SK-N-SH (cell line): ENCODE data around the gene BCL11A. TPM values are rescaled to one million over a fixed set of nuclear protein-coding genes. Genes with fewer than 3 reads are reported as not detected.

Experiments
- CTCF ChIA-PET: fragments of 300-600, 350-600 bp; formaldehyde crosslinking; extraction: SDS; loops from one replicate; lab custom pipeline; 2021; lab: Yijun Ruan, JAX
- POLR2A ChIA-PET: fragments of 350-600 bp; sonication (Branson Sonifier 250); formaldehyde crosslinking; extraction: SDS; loops from one replicate; lab custom pipeline; 2020; ENCODE audit warnings: antibody characterized with exemption, inconsistent platforms; lab: Yijun Ruan, JAX
- DNase-seq: peaks from one replicate; pipeline ENCODE4 v3.0.0; 2012
- H2AFZ ChIP-seq: fragments of 200-600 bp; sonication (generic); 2 replicates; pipeline ENCODE4 v1.8.1; 2016; ENCODE audit warnings: antibody characterized with exemption, mild to moderate bottlenecking, low read depth
- H3F3A ChIP-seq: fragments of 200-600 bp; sonication (generic); replicated peaks from 2 replicates; pipeline ENCODE3; 2016; ENCODE audit warnings: antibody characterized with exemption, mild to moderate bottlenecking; ENCODE audit not compliant: insufficient read depth
- H3K27ac ChIP-seq, 2 experiments: fragments of 200-500 bp in 1 of 2; fragments of 200-600 bp in 1 of 2; sonication (Bioruptor generic) in 1 of 2; sonication (generic), shearing (Covaris generic) in 1 of 2; 2 replicates each; pipeline versions ENCODE4 v1.5.1 to v1.6.1; 2014 to 2016; ENCODE audit warnings: low read depth in 2 of 2, inconsistent platforms in 1 of 2, low read length in 1 of 2, mild to moderate bottlenecking in 1 of 2, mixed read lengths in 1 of 2
- H3K27me3 ChIP-seq: fragments of 200-600 bp; sonication (generic), shearing (Covaris generic); 2 replicates; pipeline ENCODE4 v1.6.1; 2016; ENCODE audit warnings: mixed run types; ENCODE audit not compliant: insufficient read depth
- H3K36me3 ChIP-seq, 2 experiments: fragments of 200-500 bp in 1 of 2; fragments of 200-600 bp in 1 of 2; sonication (Bioruptor generic) in 1 of 2; sonication (generic) in 1 of 2; replicated peaks in 1 of 2; 2 replicates each; pipeline versions ENCODE3 to v1.5.1; 2014 to 2016; ENCODE audit warnings: low read length in 1 of 2, mild to moderate bottlenecking in 1 of 2; ENCODE audit not compliant: insufficient read depth in 2 of 2, control insufficient read depth in 1 of 2
- H3K4me1 ChIP-seq, 2 experiments: fragments of 200-500 bp in 1 of 2; fragments of 200-600 bp in 1 of 2; sonication (Bioruptor generic) in 1 of 2; sonication (generic), shearing (Covaris generic) in 1 of 2; 2 replicates each; pipeline versions ENCODE4 v1.5.1 to v1.6.1; 2014 to 2016; ENCODE audit warnings: low read depth in 1 of 2, low read length in 1 of 2, mixed run types in 1 of 2; ENCODE audit not compliant: insufficient read depth in 2 of 2, control insufficient read depth in 1 of 2
- H3K4me2 ChIP-seq: fragments of 200-600 bp; sonication (generic), shearing (Covaris generic); 2 replicates; pipeline ENCODE4 v1.6.1; 2017; ENCODE audit warnings: mixed run types
- H3K4me3 ChIP-seq, 2 experiments: fragments of 200-500 bp in 1 of 2; fragments of 200-600 bp in 1 of 2; sonication (Bioruptor generic) in 1 of 2; sonication (generic), shearing (Covaris generic) in 1 of 2; 2 replicates each; pipeline versions ENCODE4 v1.5.1 to v1.8.1; 2014 to 2016; ENCODE audit warnings: low read depth in 2 of 2, inconsistent platforms in 1 of 2, low read length in 1 of 2, mild to moderate bottlenecking in 1 of 2, mixed read lengths in 1 of 2, moderate library complexity in 1 of 2
- H3K79me2 ChIP-seq: fragments of 200-600 bp; sonication (generic); 2 replicates; pipeline ENCODE4 v1.8.1; 2017; ENCODE audit warnings: mild to moderate bottlenecking; ENCODE audit not compliant: insufficient read depth
- H3K9ac ChIP-seq: fragments of 200-600 bp; sonication (generic); 2 replicates; pipeline ENCODE4 v1.6.1; 2017; ENCODE audit warnings: mixed run types
- H3K9me2 ChIP-seq: fragments of 200-600 bp; sonication (generic); 2 replicates; pipeline ENCODE4 v1.6.1; 2017; ENCODE audit warnings: mixed run types
- H3K9me3 ChIP-seq: fragments of 200-600 bp; sonication (generic); 2 replicates; pipeline ENCODE4 v1.6.1; 2017; ENCODE audit warnings: mixed run types, mild to moderate bottlenecking, moderate library complexity
- H4K20me1 ChIP-seq: fragments of 200-600 bp; sonication (generic); 2 replicates; pipeline ENCODE4 v1.6.1; 2017; ENCODE audit warnings: mild to moderate bottlenecking, mixed run types; ENCODE audit not compliant: insufficient read depth
- EP300 ChIP-seq, 2 experiments: IDR thresholded peaks; 2 replicates each; pipeline versions ENCODE4 v1.4.0 to v1.6.1; 2012; ENCODE audit warnings: borderline replicate concordance in 1 of 2, low read depth in 1 of 2, low read length in 1 of 2
- FOXM1 ChIP-seq: IDR thresholded peaks from 2 replicates; pipeline ENCODE4 v1.4.0; 2012; ENCODE audit warnings: low read depth, mild to moderate bottlenecking
- GABPA ChIP-seq: IDR thresholded peaks from 2 replicates; pipeline ENCODE4 v1.4.0; 2012; ENCODE audit warnings: low read depth, mild to moderate bottlenecking
- GATA2 ChIP-seq: sonication (generic); formaldehyde crosslinking; IDR thresholded peaks from 2 replicates; pipeline ENCODE4 v1.5.0; 2020; ENCODE audit warnings: mild to moderate bottlenecking, missing genetic modification reagents
- POLR2AphosphoS5 ChIP-seq: IDR thresholded peaks from 2 replicates; pipeline ENCODE4 v1.6.1; 2012; ENCODE audit warnings: low read depth, low read length
- RCOR1 ChIP-seq: fragments of 150-350 bp; IDR thresholded peaks from 2 replicates; pipeline ENCODE4 v1.6.1; 2017; ENCODE audit warnings: antibody characterized with exemption, low read length
- REST ChIP-seq: IDR thresholded peaks from 2 replicates; pipeline ENCODE4 v1.6.1; 2012; ENCODE audit warnings: mild to moderate bottlenecking, low read depth, low read length, moderate library complexity
- SIN3A ChIP-seq: IDR thresholded peaks from 2 replicates; pipeline ENCODE4 v1.6.1; 2012; ENCODE audit warnings: low read depth, mild to moderate bottlenecking, low read length, moderate library complexity, borderline replicate concordance
- TCF12 ChIP-seq: IDR thresholded peaks from 2 replicates; pipeline ENCODE4 v1.4.0; 2012
- TEAD4 ChIP-seq: IDR thresholded peaks from 2 replicates; pipeline ENCODE4 v1.4.0; 2012; ENCODE audit warnings: mild to moderate bottlenecking, borderline replicate concordance; ENCODE audit not compliant: insufficient read depth
- ZBTB33 ChIP-seq: IDR thresholded peaks from 2 replicates; pipeline ENCODE4 v1.4.0; 2012; ENCODE audit warnings: low read depth, borderline replicate concordance
- WGBS: methylation state at CpG from one replicate; pipeline ENCODE4 v1.1.6; 2017; ENCODE audit warnings: low lambda C conversion rate; 5-methylcytosine and 5-hydroxymethylcytosine counted together
- polyA plus RNA-seq, 3 experiments: library from polyadenylated mRNA; depleted of rRNA; stranded (reverse); fragments of >200 nt; gene quantifications; 2 replicates each; pipeline ENCODE4 v1.2.3, GENCODE V29; 2012

BCL11A gene
- polyA plus RNA-seq, 1 of the 3 experiments (the other 2 are of a cell fraction): 1.9 TPM

GRCh38 chr2:60415814-60416213 lies 137.6 kb downstream of the BCL11A start:
- Histone ChIP-seq H3F3A (no peaks in the 10 kb centered on the region), H3K79me2 (no peaks in the 10 kb centered on the region), H3K4me3 (no peak overlapping the region), H3K9me3 (no peaks in the 10 kb centered on the region), H3K9ac (no peak overlapping the region), H3K36me3 (no peaks in the 10 kb centered on the region), H2AFZ (no peak overlapping the region), H3K4me1 (no peaks in the 10 kb centered on the region; a peak in 1 of 4 replicates), H3K9me2 (no peaks in the 10 kb centered on the region), H3K27me3 (no peaks in the 10 kb centered on the region), H3K27ac (no peak overlapping the region), H4K20me1 (no peaks in the 10 kb centered on the region), H3K4me2 (no peak overlapping the region)
- ChIA-PET CTCF (no interaction called here), POLR2A (no interaction called here)
- no peak for DNase-seq
- TF ChIP-seq ZBTB33 (no peak), TEAD4 (no peak), POLR2AphosphoS5 (no peak), RCOR1 (no peak)

- H3K36me3 ChIP-seq: no peaks in the 10 kb centered on the region
- no peaks in the 10 kb centered on the region; a peak in 1 of 4 replicates for H3K4me1 ChIP-seq
- H3K9ac ChIP-seq: no peak overlapping the region
- H3K4me2 ChIP-seq: no peak overlapping the region
- no peaks in the 10 kb centered on the region for H3K9me2 ChIP-seq
- H4K20me1 ChIP-seq: no peaks in the 10 kb centered on the region
- no peak overlapping the region for H3K27ac ChIP-seq
- H3K27me3 ChIP-seq: no peaks in the 10 kb centered on the region; the same call in 1 of the 2 replicates
- no peak for TF ChIP-seq REST
- TF ChIP-seq FOXM1: no peak
- TF ChIP-seq EP300 (IDR thresholded peaks at IDR 0.05; ENCODE audit: borderline replicate concordance in 1 of 2, low read depth in 1 of 2, low read length in 1 of 2): no peak
- TF ChIP-seq GATA2 (CRISPR knock-in tag): no peak
- TF ChIP-seq SIN3A: no peak
- no peak for TF ChIP-seq TCF12
- TF ChIP-seq GABPA: no peak
- ChIA-PET CTCF (no interaction called here), POLR2A (no interaction called here)
- H3K4me3 ChIP-seq: no peak overlapping the region
- H3K9me3 ChIP-seq: no peaks in the 10 kb centered on the region
- H3K79me2 ChIP-seq: no peaks in the 10 kb centered on the region
- no peak for DNase-seq
- H2AFZ ChIP-seq: no peak overlapping the region
- 21% methylated on average over 2 of the region's 2 CpGs for WGBS
- no peaks in the 10 kb centered on the region for H3F3A ChIP-seq
Observed at GRCh38 chr2:60414495-60415138, 138.8 kb downstream of the BCL11A start.
